Type B pancreatic cell (in vitro differentiated cells): Measurements from ENCODE around the gene BCAR1. TPM values are rescaled to one million over a fixed set of nuclear protein-coding genes. Genes with fewer than 3 reads are reported as not detected.
"Not testable (repeated sequence)": the region's sequence is repeated elsewhere in the genome, so short reads cannot be mapped to it uniquely, and the experiment has no call there.

ENCODE experiments used
- DNase-seq: peaks from one replicate; pipeline ENCODE4 v3.0.0; 2021; ENCODE audit warnings: mixed read lengths; ENCODE audit not compliant: unreplicated experiment; ENCODE audit errors: extremely low spot score
- H3K27ac Mint-ChIP-seq: 2 replicates; pipeline ENCODE4 v1.8.0; 2021; ENCODE audit warnings: mild to moderate bottlenecking, mixed read lengths
- H3K27me3 Mint-ChIP-seq: 2 replicates; pipeline ENCODE4 v1.8.0; 2021; ENCODE audit warnings: mixed read lengths
- H3K36me3 Mint-ChIP-seq: 2 replicates; pipeline ENCODE4 v1.8.0; 2021; ENCODE audit warnings: mixed read lengths
- H3K4me1 Mint-ChIP-seq: one replicate; pipeline ENCODE4 v1.8.0; 2021; ENCODE audit warnings: mixed read lengths; ENCODE audit not compliant: unreplicated experiment
- H3K4me3 Mint-ChIP-seq: 2 replicates; pipeline ENCODE4 v1.8.0; 2021; ENCODE audit warnings: mild to moderate bottlenecking, mixed read lengths
- H3K9me3 Mint-ChIP-seq: 2 replicates; pipeline ENCODE4 v1.8.0; 2021; ENCODE audit warnings: mixed read lengths
- CTCF ChIP-seq: fragments of 200-600 bp; sonication (generic); conservative IDR thresholded peaks from 2 replicates; pipeline ENCODE4 v1.5.0; 2021; ENCODE audit warnings: antibody characterized with exemption, mild to moderate bottlenecking
- total RNA-seq: library from RNA; stranded (reverse); gene quantifications from 2 replicates; pipeline ENCODE4 v1.2.1, GENCODE V29; 2021; ENCODE audit warnings: low replicate concordance

The BCAR1 gene
- total RNA-seq, 1 donor from 2014 or later: 73.0 TPM

- TF ChIP-seq CTCF: no peak
- H3K9me3 Mint-ChIP-seq: no peaks in the 10 kb centered on the region
- no peak for DNase-seq
- peaks cover 22% of the 10 kb centered on the region for H3K36me3 Mint-ChIP-seq
- no peak overlapping the region for H3K4me3 Mint-ChIP-seq
- peaks cover 11% of the 10 kb centered on the region for H3K4me1 Mint-ChIP-seq
- no peak overlapping the region for H3K27ac Mint-ChIP-seq
- no peaks in the 10 kb centered on the region for H3K27me3 Mint-ChIP-seq
Measured at GRCh38 chr16:75286389-75286788, 35.0 kb upstream of the BCAR1 start.

GRCh38 chr16:75282466-75283281 is 31.2 kb upstream of the BCAR1 start:
- Mint-ChIP-seq H3K27me3 (no peaks in the 10 kb centered on the region), H3K9me3 (no peaks in the 10 kb centered on the region), H3K4me1 (peaks cover 14% of the 10 kb centered on the region), H3K27ac (no peak overlapping the region), H3K4me3 (no peak overlapping the region), H3K36me3 (peaks cover 14% of the 10 kb centered on the region)
- no peak for DNase-seq
- no peak for TF ChIP-seq CTCF

- no peak for DNase-seq
- no peak overlapping the region for H3K27ac Mint-ChIP-seq
- peaks cover 14% of the 10 kb centered on the region for H3K36me3 Mint-ChIP-seq
Measured at GRCh38 chr16:75281826-75282225, 30.4 kb upstream of the BCAR1 start.

GRCh38 chr16:75281009-75281408 is 29.6 kb upstream of the BCAR1 start:
- H3K27ac Mint-ChIP-seq, H3K9me3 Mint-ChIP-seq, H3K27me3 Mint-ChIP-seq, DNase-seq, H3K4me3 Mint-ChIP-seq: not testable (repeated sequence)
- peaks cover 11% of the 10 kb centered on the region for H3K36me3 Mint-ChIP-seq
- H3K4me1 Mint-ChIP-seq: peaks cover 11% of the 10 kb centered on the region

More at GRCh38 chr16:75281826-75282225, 30.4 kb upstream of the BCAR1 start:
- Mint-ChIP-seq H3K9me3 (no peaks in the 10 kb centered on the region), H3K27me3 (no peaks in the 10 kb centered on the region), H3K4me3 (no peak overlapping the region), H3K4me1 (peaks cover 11% of the 10 kb centered on the region)
- TF ChIP-seq CTCF: no peak

GRCh38 chr16:75280331-75280804 is 28.9 kb upstream of the BCAR1 start:
- TF ChIP-seq CTCF: no peak
- H3K9me3 Mint-ChIP-seq: no peaks in the 10 kb centered on the region
- no peak for DNase-seq
- no peaks in the 10 kb centered on the region for H3K27me3 Mint-ChIP-seq
- no peak overlapping the region for H3K27ac Mint-ChIP-seq
- H3K36me3 Mint-ChIP-seq: peaks cover 6% of the 10 kb centered on the region
- H3K4me3 Mint-ChIP-seq: no peak overlapping the region
- H3K4me1 Mint-ChIP-seq: peaks cover 11% of the 10 kb centered on the region

GRCh38 chr16:75279305-75279704 is 27.9 kb upstream of the BCAR1 start:
- no peak for TF ChIP-seq CTCF
- DNase-seq: no peak
- Mint-ChIP-seq H3K27ac (no peak overlapping the region), H3K27me3 (no peaks in the 10 kb centered on the region), H3K36me3 (peaks cover 3% of the 10 kb centered on the region), H3K4me1 (peaks cover 11% of the 10 kb centered on the region), H3K9me3 (no peaks in the 10 kb centered on the region), H3K4me3 (no peak overlapping the region)
